BLaER1 (cell line): ENCODE measurements around the gene WDFY2.

ENCODE experiments used
- H3K27ac ChIP-seq: shearing (Covaris generic); formaldehyde crosslinking; 2 replicates; pipeline ENCODE4 v1.8.1; 2022
- H3K27me3 ChIP-seq: shearing (Covaris generic); formaldehyde crosslinking; 2 replicates; pipeline ENCODE4 v1.8.1; 2022
- H3K36me3 ChIP-seq: shearing (Covaris generic); formaldehyde crosslinking; 2 replicates; pipeline ENCODE4 v1.8.1; 2022
- H3K4me1 ChIP-seq: shearing (Covaris generic); formaldehyde crosslinking; 2 replicates; pipeline ENCODE4 v1.8.1; 2022
- H3K4me2 ChIP-seq: shearing (Covaris generic); formaldehyde crosslinking; 2 replicates; pipeline ENCODE4 v1.8.1; 2022
- H3K4me3 ChIP-seq: shearing (Covaris generic); formaldehyde crosslinking; 2 replicates; pipeline ENCODE4 v1.8.1; 2022
- H3K9ac ChIP-seq: shearing (Covaris generic); formaldehyde crosslinking; 2 replicates; pipeline ENCODE4 v1.8.1; 2022
- H3K9me3 ChIP-seq: shearing (Covaris generic); formaldehyde crosslinking; 2 replicates; pipeline ENCODE4 v1.8.1; 2022
- H4K20me1 ChIP-seq: shearing (Covaris generic); formaldehyde crosslinking; 2 replicates; pipeline ENCODE4 v1.8.1; 2022
- Cebpa-rat ChIP-seq: shearing (Covaris generic); IDR thresholded peaks from 2 replicates; pipeline ENCODE4 v1.8.1; 2022

The WDFY2 gene

GRCh38 chr13:51549593-51549992 lies 34.7 kb upstream of the WDFY2 start:
- Histone ChIP-seq H3K36me3 (no peaks in the 10 kb centered on the region), H3K9me3 (no peaks in the 10 kb centered on the region), H3K4me2 (no peak overlapping the region), H4K20me1 (no peaks in the 10 kb centered on the region), H3K9ac (no peak overlapping the region), H3K27ac (no peak overlapping the region), H3K27me3 (no peaks in the 10 kb centered on the region), H3K4me3 (no peak overlapping the region), H3K4me1 (no peaks in the 10 kb centered on the region)
- no peak for TF ChIP-seq Cebpa-rat

- Histone ChIP-seq H3K27ac (no peak overlapping the region), H3K27me3 (no peaks in the 10 kb centered on the region), H3K4me3 (no peak overlapping the region), H3K4me1 (no peaks in the 10 kb centered on the region), H3K9ac (no peak overlapping the region), H3K4me2 (no peak overlapping the region), H4K20me1 (no peaks in the 10 kb centered on the region), H3K36me3 (no peaks in the 10 kb centered on the region), H3K9me3 (no peaks in the 10 kb centered on the region)
- no peak for TF ChIP-seq Cebpa-rat
These were observed 34.1 kb upstream of the WDFY2 start for GRCh38 chr13:51550151-51550550.

- Histone ChIP-seq H3K9ac (no peak overlapping the region), H3K36me3 (no peaks in the 10 kb centered on the region), H3K27me3 (no peaks in the 10 kb centered on the region), H3K27ac (no peak overlapping the region), H3K4me3 (no peak overlapping the region), H3K9me3 (no peaks in the 10 kb centered on the region), H4K20me1 (no peaks in the 10 kb centered on the region), H3K4me1 (no peaks in the 10 kb centered on the region), H3K4me2 (no peak overlapping the region)
- no peak for TF ChIP-seq Cebpa-rat
These were observed 32.8 kb upstream of the WDFY2 start for GRCh38 chr13:51551416-51551815.

GRCh38 chr13:51552027-51552426 lies 32.2 kb upstream of the WDFY2 start:
- Histone ChIP-seq H3K4me1 (no peaks in the 10 kb centered on the region), H3K4me3 (no peak overlapping the region), H3K9ac (no peak overlapping the region), H4K20me1 (no peaks in the 10 kb centered on the region), H3K27me3 (no peaks in the 10 kb centered on the region), H3K36me3 (no peaks in the 10 kb centered on the region), H3K4me2 (no peak overlapping the region), H3K27ac (no peak overlapping the region), H3K9me3 (no peaks in the 10 kb centered on the region)
- TF ChIP-seq Cebpa-rat: no peak

GRCh38 chr13:51553531-51553930 lies 30.7 kb upstream of the WDFY2 start:
- Histone ChIP-seq H3K9ac (no peak overlapping the region), H3K27me3 (no peaks in the 10 kb centered on the region), H3K4me1 (no peaks in the 10 kb centered on the region), H4K20me1 (no peaks in the 10 kb centered on the region), H3K36me3 (no peaks in the 10 kb centered on the region), H3K4me3 (no peak overlapping the region), H3K9me3 (no peaks in the 10 kb centered on the region), H3K4me2 (no peak overlapping the region), H3K27ac (no peak overlapping the region)
- TF ChIP-seq Cebpa-rat: no peak

GRCh38 chr13:51556740-51557139 lies 27.5 kb upstream of the WDFY2 start:
- Histone ChIP-seq H3K9me3 (0 out of 2 replicates have a peak, but pooled peaks cover 8% of the 10 kb centered on the region), H3K27me3 (no peaks in the 10 kb centered on the region), H4K20me1 (no peaks in the 10 kb centered on the region), H3K27ac (no peak overlapping the region), H3K4me3 (no peak overlapping the region), H3K4me2 (no peak overlapping the region), H3K9ac (no peak overlapping the region), H3K36me3 (no peaks in the 10 kb centered on the region), H3K4me1 (peaks cover 15% of the 10 kb centered on the region)
- no peak for TF ChIP-seq Cebpa-rat

- TF ChIP-seq Cebpa-rat: no peak
These were observed 26.8 kb upstream of the WDFY2 start for GRCh38 chr13:51557438-51557837.

GRCh38 chr13:51557875-51558612 lies 26.2 kb upstream of the WDFY2 start:
- Histone ChIP-seq H4K20me1 (no peaks in the 10 kb centered on the region), H3K4me1 (peaks cover 24% of the 10 kb centered on the region), H3K4me2 (no peak overlapping the region), H3K4me3 (no peak overlapping the region), H3K27me3 (no peaks in the 10 kb centered on the region), H3K27ac (no peak overlapping the region), H3K9me3 (0 out of 2 replicates have a peak, but pooled peaks cover 8% of the 10 kb centered on the region), H3K36me3 (no peaks in the 10 kb centered on the region), H3K9ac (no peak overlapping the region)
- no peak for TF ChIP-seq Cebpa-rat

More at GRCh38 chr13:51557438-51557837, 26.8 kb upstream of the WDFY2 start:
- H3K27me3 ChIP-seq: no peaks in the 10 kb centered on the region
- no peak overlapping the region for H3K4me3 ChIP-seq
- H3K36me3 ChIP-seq: no peaks in the 10 kb centered on the region
- no peak overlapping the region for H3K9ac ChIP-seq
- H3K4me1 ChIP-seq: peaks cover 22% of the 10 kb centered on the region
- no peak overlapping the region for H3K27ac ChIP-seq
- 0 out of 2 replicates have a peak, but pooled peaks cover 8% of the 10 kb centered on the region for H3K9me3 ChIP-seq
- H4K20me1 ChIP-seq: no peaks in the 10 kb centered on the region
- H3K4me2 ChIP-seq: no peak overlapping the region

GRCh38 chr13:51559946-51560735 lies 24.1 kb upstream of the WDFY2 start:
- no peak for TF ChIP-seq Cebpa-rat
- Histone ChIP-seq H3K9me3 (0 out of 2 replicates have a peak, but pooled peaks cover 8% of the 10 kb centered on the region), H3K4me1 (peaks cover 24% of the 10 kb centered on the region), H4K20me1 (no peaks in the 10 kb centered on the region), H3K4me2 (peak overlapping the region; percentile 32), H3K27me3 (no peaks in the 10 kb centered on the region), H3K36me3 (no peaks in the 10 kb centered on the region), H3K27ac (no peak overlapping the region), H3K9ac (no peak overlapping the region), H3K4me3 (no peak overlapping the region)

- H3K9me3 ChIP-seq: peaks cover 12% of the 10 kb centered on the region
- H3K27me3 ChIP-seq: no peaks in the 10 kb centered on the region
- no peak overlapping the region for H3K4me3 ChIP-seq
- H3K4me1 ChIP-seq: peaks cover 24% of the 10 kb centered on the region
- peak overlapping the region; percentile 41 for H3K4me2 ChIP-seq
- no peak overlapping the region for H3K9ac ChIP-seq
- H4K20me1 ChIP-seq: no peaks in the 10 kb centered on the region
- no peak for TF ChIP-seq Cebpa-rat
- H3K36me3 ChIP-seq: no peaks in the 10 kb centered on the region
- H3K27ac ChIP-seq: no peak overlapping the region
These were observed 22.1 kb upstream of the WDFY2 start for GRCh38 chr13:51562011-51562671.
